ENCODE results near the gene UFSP1.

GRCh38 chr7:100859856-100860255 is 29.7 kb downstream of the UFSP1 start:
- TF ChIP-seq CTCF (conservative IDR thresholded peaks at IDR 0.05) (no peak), ZFX (IDR thresholded peaks at IDR 0.05) (no peak)

Measured in C4-2B (cell line).